GM12891 (cell line): ENCODE results near the gene RGS16.

Experiments
- POLR2A ChIP-seq: IDR thresholded peaks from 2 replicates; pipeline ENCODE4 v1.6.1; 2011; ENCODE audit warnings: low read depth, low read length, control low read depth
- POLR2AphosphoS5 ChIP-seq: IDR thresholded peaks from 2 replicates; pipeline ENCODE4 v1.6.1; 2011; ENCODE audit warnings: low read depth, low read length, control low read depth
- TAF1 ChIP-seq: IDR thresholded peaks from 2 replicates; pipeline ENCODE4 v1.6.1; 2011; ENCODE audit warnings: low read depth, low read length, control low read depth

GRCh38 chr1:182564406-182565004 is 39.7 kb downstream of the RGS16 start:
- no peak for TF ChIP-seq POLR2AphosphoS5
- TF ChIP-seq TAF1 = no peak
- no peak for TF ChIP-seq POLR2A
